ENCODE data around the gene HTATIP2.

DNA sequence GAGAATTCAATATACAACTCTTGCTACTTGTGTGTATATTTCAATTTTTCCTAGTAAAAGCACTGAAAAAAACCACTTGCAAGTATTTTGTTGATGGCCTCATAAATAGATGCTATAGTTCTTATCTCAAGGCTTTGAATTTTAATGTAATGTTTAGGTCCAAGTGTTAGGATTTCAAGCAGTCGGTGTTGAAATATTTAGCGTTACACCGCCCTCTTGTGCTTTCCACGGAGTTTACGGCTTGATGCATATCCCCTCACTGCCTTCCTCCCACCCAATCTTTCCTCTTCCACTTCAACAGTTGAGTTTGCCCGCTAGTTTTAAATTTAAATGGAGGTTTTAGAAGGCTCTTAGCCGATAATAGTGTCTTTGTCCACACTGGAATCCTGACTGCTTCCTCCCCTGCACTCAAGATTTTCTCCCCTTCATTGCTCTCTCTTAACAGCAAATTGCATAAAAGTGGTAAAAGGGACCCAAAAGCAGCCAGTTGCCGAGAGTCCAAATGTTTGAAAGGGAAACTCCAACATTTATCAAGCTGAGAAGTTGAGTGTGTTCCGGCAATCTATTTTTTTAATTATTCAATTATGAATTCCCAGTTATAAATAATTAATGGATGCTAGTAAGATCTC, 25.9 kb upstream of the HTATIP2 start:
- TF ChIP-seq POLR2A (IDR thresholded peaks at IDR 0.05; ENCODE audit: low read depth) = no peak
- TF ChIP-seq, protein P1, sequence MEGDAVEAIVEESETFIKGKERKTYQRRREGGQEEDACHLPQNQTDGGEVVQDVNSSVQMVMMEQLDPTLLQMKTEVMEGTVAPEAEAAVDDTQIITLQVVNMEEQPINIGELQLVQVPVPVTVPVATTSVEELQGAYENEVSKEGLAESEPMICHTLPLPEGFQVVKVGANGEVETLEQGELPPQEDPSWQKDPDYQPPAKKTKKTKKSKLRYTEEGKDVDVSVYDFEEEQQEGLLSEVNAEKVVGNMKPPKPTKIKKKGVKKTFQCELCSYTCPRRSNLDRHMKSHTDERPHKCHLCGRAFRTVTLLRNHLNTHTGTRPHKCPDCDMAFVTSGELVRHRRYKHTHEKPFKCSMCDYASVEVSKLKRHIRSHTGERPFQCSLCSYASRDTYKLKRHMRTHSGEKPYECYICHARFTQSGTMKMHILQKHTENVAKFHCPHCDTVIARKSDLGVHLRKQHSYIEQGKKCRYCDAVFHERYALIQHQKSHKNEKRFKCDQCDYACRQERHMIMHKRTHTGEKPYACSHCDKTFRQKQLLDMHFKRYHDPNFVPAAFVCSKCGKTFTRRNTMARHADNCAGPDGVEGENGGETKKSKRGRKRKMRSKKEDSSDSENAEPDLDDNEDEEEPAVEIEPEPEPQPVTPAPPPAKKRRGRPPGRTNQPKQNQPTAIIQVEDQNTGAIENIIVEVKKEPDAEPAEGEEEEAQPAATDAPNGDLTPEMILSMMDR (IDR thresholded peaks at IDR 0.05) = peak in 2 of 3 experiments; percentile 8 to 21
